22Rv1 (cell line): ENCODE measurements around the gene ADGRL3.

Experiments
- CTCF ChIP-seq: fragments of 450-650 bp; IDR thresholded peaks from 2 replicates; pipeline ENCODE4 v1.5.1; 2017; ENCODE audit warnings: mild to moderate bottlenecking
- ZFX ChIP-seq: fragments of 450-650 bp; IDR thresholded peaks from 2 replicates; pipeline ENCODE4 v1.6.1; 2017; ENCODE audit warnings: antibody characterized with exemption, borderline replicate concordance

- TF ChIP-seq CTCF, result no peak
- TF ChIP-seq ZFX, result no peak
Observed at GRCh38 chr4:61521451-61521850, 321.3 kb downstream of the ADGRL3 start.
